HFFc6 (cell line): ENCODE measurements around the gene ABCC9. TPM values are rescaled to one million over a fixed set of nuclear protein-coding genes. Genes with fewer than 3 reads are reported as not detected.
"Not testable (repeated sequence)": the region's sequence is repeated elsewhere in the genome, so short reads cannot be mapped to it uniquely, and the experiment has no call there.

Source experiments
- DNase-seq: peaks from one replicate; pipeline ENCODE4 v3.0.0-alpha.2; 2018
- H3K27ac Mint-ChIP-seq: 2 replicates; pipeline ENCODE4 v1.8.0; 2020; ENCODE audit warnings: mild to moderate bottlenecking, mixed read lengths
- H3K27me3 Mint-ChIP-seq: 2 replicates; pipeline ENCODE4 v1.8.0; 2021; ENCODE audit warnings: mild to moderate bottlenecking, moderate library complexity, mixed read lengths; ENCODE audit not compliant: insufficient read depth
- H3K36me3 Mint-ChIP-seq: 2 replicates; pipeline ENCODE4 v1.8.0; 2021; ENCODE audit warnings: low read depth, mixed read lengths
- H3K4me1 Mint-ChIP-seq: 2 replicates; pipeline ENCODE4 v1.8.0; 2020; ENCODE audit warnings: low read depth, mixed read lengths
- H3K4me3 Mint-ChIP-seq: 2 replicates; pipeline ENCODE4 v1.8.0; 2020; ENCODE audit warnings: mild to moderate bottlenecking, moderate library complexity, mixed read lengths
- H3K9me3 Mint-ChIP-seq: 2 replicates; pipeline ENCODE4 v1.8.0; 2020; ENCODE audit warnings: mild to moderate bottlenecking, mixed read lengths
- CTCF ChIP-seq: fragments of 200-600 bp; sonication (generic); IDR thresholded peaks from 2 replicates; pipeline ENCODE4 v1.5.0; 2021; ENCODE audit warnings: antibody characterized with exemption, mild to moderate bottlenecking
- total RNA-seq, 6 experiments: library from RNA; stranded (reverse); fragmentation: NEBNext Ultra II Directional; extraction: Animal tissue kit (Norgen Biotek cat#: 25700); gene quantifications; 2 replicates in 1 of 6; 3 replicates in 5 of 6; pipeline ENCODE4 v1.2.3, GENCODE V29; 2021

The ABCC9 gene
- total RNA-seq, 6 experiments from 2014 or later, result 0.81 to 9.7 (median 8.2) TPM

- no peak for DNase-seq
- H3K27ac Mint-ChIP-seq, result no peak overlapping the region
- peaks cover 4% of the 10 kb centered on the region; the same call in 1 of the 2 replicates for H3K9me3 Mint-ChIP-seq
- no peaks in the 10 kb centered on the region for H3K27me3 Mint-ChIP-seq
- no peaks in the 10 kb centered on the region for H3K4me1 Mint-ChIP-seq
- TF ChIP-seq CTCF, result no peak
- peaks cover 4% of the 10 kb centered on the region; the same call in 1 of the 2 replicates for H3K36me3 Mint-ChIP-seq
- H3K4me3 Mint-ChIP-seq, result no peak overlapping the region
Observed at GRCh38 chr12:21806255-21806654, 135.0 kb downstream of the ABCC9 start.

- Mint-ChIP-seq H3K9me3 (no peaks in the 10 kb centered on the region), H3K4me1 (no peaks in the 10 kb centered on the region), H3K27me3 (no peaks in the 10 kb centered on the region), H3K4me3 (no peak overlapping the region), H3K27ac (no peak overlapping the region), H3K36me3 (no peaks in the 10 kb centered on the region)
- no peak for DNase-seq
- no peak for TF ChIP-seq CTCF
Observed at GRCh38 chr12:21801522-21802288, 139.5 kb downstream of the ABCC9 start.

GRCh38 chr12:21800011-21800410 is 141.2 kb downstream of the ABCC9 start:
- DNase-seq, result no peak
- Mint-ChIP-seq H3K4me3 (no peak overlapping the region), H3K9me3 (no peaks in the 10 kb centered on the region), H3K27ac (no peak overlapping the region), H3K4me1 (no peaks in the 10 kb centered on the region), H3K27me3 (no peaks in the 10 kb centered on the region), H3K36me3 (no peaks in the 10 kb centered on the region)
- no peak for TF ChIP-seq CTCF

- no peak overlapping the region for H3K27ac Mint-ChIP-seq
- H3K27me3 Mint-ChIP-seq, result no peaks in the 10 kb centered on the region
- no peak for DNase-seq
- no peak overlapping the region for H3K4me3 Mint-ChIP-seq
- no peak for TF ChIP-seq CTCF
- H3K36me3 Mint-ChIP-seq, result no peaks in the 10 kb centered on the region; the same call in 1 of the 2 replicates
- H3K4me1 Mint-ChIP-seq, result no peaks in the 10 kb centered on the region
- H3K9me3 Mint-ChIP-seq, result peaks cover 8% of the 10 kb centered on the region; the same call in 1 of the 2 replicates
Observed at GRCh38 chr12:21797539-21797938, 143.7 kb downstream of the ABCC9 start.

GRCh38 chr12:21795648-21796328 is 145.4 kb downstream of the ABCC9 start:
- Mint-ChIP-seq H3K27me3 (no peaks in the 10 kb centered on the region; the same call in 1 of the 2 replicates), H3K36me3 (no peaks in the 10 kb centered on the region; the same call in 1 of the 2 replicates), H3K27ac (no peak overlapping the region), H3K4me3 (no peak overlapping the region), H3K4me1 (no peaks in the 10 kb centered on the region), H3K9me3 (peaks cover 11% of the 10 kb centered on the region; the same call in 1 of the 2 replicates)
- no peak for TF ChIP-seq CTCF
- no peak for DNase-seq

GRCh38 chr12:21794807-21795595 is 146.2 kb downstream of the ABCC9 start:
- not testable (repeated sequence) for H3K36me3 Mint-ChIP-seq, H3K4me3 Mint-ChIP-seq, H3K27ac Mint-ChIP-seq, DNase-seq, H3K27me3 Mint-ChIP-seq, H3K4me1 Mint-ChIP-seq
- peaks cover 18% of the 10 kb centered on the region; the same call in 1 of the 2 replicates for H3K9me3 Mint-ChIP-seq

- not testable (repeated sequence) for H3K4me1 Mint-ChIP-seq, H3K27ac Mint-ChIP-seq, DNase-seq
Observed at GRCh38 chr12:21789687-21790086, 151.5 kb downstream of the ABCC9 start.

More at GRCh38 chr12:21789687-21790086, 151.5 kb downstream of the ABCC9 start:
- H3K4me3 Mint-ChIP-seq, H3K27me3 Mint-ChIP-seq, H3K36me3 Mint-ChIP-seq: not testable (repeated sequence)
- H3K9me3 Mint-ChIP-seq, result peaks cover 18% of the 10 kb centered on the region; the same call in 1 of the 2 replicates
